H9 (cell line): ENCODE measurements around the gene GPR141. TPM values are rescaled to one million over a fixed set of nuclear protein-coding genes. Genes with fewer than 3 reads are reported as not detected.

ENCODE experiments used
- DNase-seq: peaks from one replicate; pipeline ENCODE4 v3.0.0-alpha.2; 2017
- H2AFZ ChIP-seq: one replicate; pipeline ENCODE4 v1.6.1; 2013; ENCODE audit warnings: mild to moderate bottlenecking, low read length, control low read depth, moderate library complexity
- H2AK5ac ChIP-seq: 2 replicates; pipeline ENCODE4 v1.6.1; 2013; ENCODE audit warnings: low read length, control low read depth, mixed read lengths; ENCODE audit not compliant: insufficient read length
- H2BK120ac ChIP-seq: one replicate; pipeline ENCODE4 v1.6.1; 2013; ENCODE audit warnings: low read depth, mild to moderate bottlenecking, low read length, control low read depth, inconsistent platforms; ENCODE audit not compliant: poor library complexity, severe bottlenecking
- H2BK12ac ChIP-seq: 2 replicates; pipeline ENCODE4 v1.6.1; 2013; ENCODE audit warnings: low read length, control low read depth, mixed read lengths, low read depth; ENCODE audit not compliant: insufficient read length
- H2BK15ac ChIP-seq: 2 replicates; pipeline ENCODE4 v1.6.1; 2013; ENCODE audit warnings: low read depth, low read length, control low read depth
- H2BK20ac ChIP-seq: one replicate; pipeline ENCODE4 v1.6.1; 2013; ENCODE audit warnings: low read depth, mild to moderate bottlenecking, low read length, control low read depth, inconsistent platforms; ENCODE audit not compliant: poor library complexity, severe bottlenecking
- H2BK5ac ChIP-seq: 2 replicates; pipeline ENCODE4 v1.6.1; 2013; ENCODE audit warnings: low read length, control low read depth, mixed read lengths; ENCODE audit not compliant: insufficient read length
- H3K14ac ChIP-seq: 2 replicates; pipeline ENCODE4 v1.6.1; 2013; ENCODE audit warnings: low read length, control low read depth; ENCODE audit not compliant: insufficient read depth
- H3K18ac ChIP-seq: 2 replicates; pipeline ENCODE4 v1.6.1; 2013; ENCODE audit warnings: low read depth, mild to moderate bottlenecking, mixed read lengths, low read length, control low read depth; ENCODE audit not compliant: insufficient read length
- H3K23ac ChIP-seq: 2 replicates; pipeline ENCODE4 v1.6.1; 2013; ENCODE audit warnings: low read length, control low read depth, mixed read lengths, low read depth; ENCODE audit not compliant: insufficient read length
- H3K23me2 ChIP-seq: 2 replicates; pipeline ENCODE4 v1.6.1; 2013; ENCODE audit warnings: low read depth, mild to moderate bottlenecking, mixed read lengths, low read length, control low read depth; ENCODE audit not compliant: insufficient read length, poor library complexity, severe bottlenecking
- H3K27ac ChIP-seq: 2 replicates; pipeline ENCODE4 v1.5.1; 2013; ENCODE audit warnings: low read length, control low read depth, mixed read lengths, low read depth; ENCODE audit not compliant: insufficient read length
- H3K27me3 ChIP-seq: 2 replicates; pipeline ENCODE4 v1.6.1; 2013; ENCODE audit warnings: low read length, control low read depth, inconsistent platforms; ENCODE audit not compliant: insufficient read depth
- H3K4ac ChIP-seq: 2 replicates; pipeline ENCODE4 v1.6.1; 2013; ENCODE audit warnings: low read depth, mild to moderate bottlenecking, control low read depth, inconsistent platforms, low read length, moderate library complexity
- H3K4me1 ChIP-seq: 2 replicates; pipeline ENCODE4 v1.6.1; 2013; ENCODE audit warnings: low read length, control low read depth, inconsistent platforms; ENCODE audit not compliant: insufficient read depth
- H3K4me2 ChIP-seq: 2 replicates; pipeline ENCODE4 v1.6.1; 2013; ENCODE audit warnings: low read length, control low read depth, mixed read lengths; ENCODE audit not compliant: insufficient read length, insufficient read depth
- H3K56ac ChIP-seq: 2 replicates; pipeline ENCODE4 v1.6.1; 2013; ENCODE audit warnings: low read depth, mild to moderate bottlenecking, mixed read lengths, low read length, control low read depth; ENCODE audit not compliant: insufficient read length
- H3K79me1 ChIP-seq: 2 replicates; pipeline ENCODE4 v1.6.1; 2013; ENCODE audit warnings: low read depth, mild to moderate bottlenecking, moderate library complexity, low read length, control low read depth, inconsistent platforms; ENCODE audit not compliant: insufficient read depth, poor library complexity, severe bottlenecking
- H3K79me2 ChIP-seq: 2 replicates; pipeline ENCODE4 v1.6.1; 2013; ENCODE audit warnings: low read length, control low read depth, inconsistent platforms; ENCODE audit not compliant: insufficient read depth
- H3K9ac ChIP-seq: 2 replicates; pipeline ENCODE4 v1.6.1; 2013; ENCODE audit warnings: low read length, control low read depth, mixed read lengths; ENCODE audit not compliant: insufficient read length; ENCODE audit errors: extremely low read depth
- H3K9me3 ChIP-seq: one replicate; pipeline ENCODE4 v1.6.1; 2013; ENCODE audit warnings: low read depth, low read length, inconsistent platforms; ENCODE audit not compliant: control insufficient read depth
- H3T11ph ChIP-seq: one replicate; pipeline ENCODE4 v1.6.1; 2013; ENCODE audit warnings: mild to moderate bottlenecking, low read length, control low read depth, inconsistent platforms
- H4K20me1 ChIP-seq: one replicate; pipeline ENCODE4 v1.6.1; 2013; ENCODE audit not compliant: control insufficient read depth, insufficient read length, insufficient read depth
- H4K5ac ChIP-seq: 2 replicates; pipeline ENCODE4 v1.6.1; 2013; ENCODE audit warnings: low read depth, mild to moderate bottlenecking, mixed read lengths, low read length, control low read depth; ENCODE audit not compliant: insufficient read length
- H4K8ac ChIP-seq: replicated peaks from 2 replicates; pipeline ENCODE4 v1.6.1; 2013; ENCODE audit warnings: low read length, control low read depth, mixed read lengths, low read depth; ENCODE audit not compliant: insufficient read length
- H4K91ac ChIP-seq: 2 replicates; pipeline ENCODE4 v1.6.1; 2013; ENCODE audit warnings: low read depth, mild to moderate bottlenecking, moderate library complexity, mixed read lengths, low read length, control low read depth; ENCODE audit not compliant: insufficient read length
- H3K27ac Mint-ChIP-seq, 3 experiments: 2 replicates in 2 of 3; 3 replicates in 1 of 3; pipeline ENCODE4 v1.8.0; 2020 to 2021; ENCODE audit warnings: mixed read lengths in 3 of 3, mild to moderate bottlenecking in 1 of 3, moderate library complexity in 1 of 3
- H3K27me3 Mint-ChIP-seq: 2 replicates; pipeline ENCODE4 v1.8.0; 2021; ENCODE audit warnings: low read depth, mild to moderate bottlenecking, moderate library complexity, mixed read lengths
- H3K36me3 Mint-ChIP-seq, 3 experiments: 2 replicates in 2 of 3; 3 replicates in 1 of 3; pipeline ENCODE4 v1.8.0; 2020 to 2021; ENCODE audit warnings: low read depth in 3 of 3, mixed read lengths in 3 of 3; ENCODE audit not compliant: insufficient read depth in 1 of 3
- H3K4me1 Mint-ChIP-seq, 2 experiments: 2 replicates each; pipeline ENCODE4 v1.8.0; 2020; ENCODE audit warnings: mixed read lengths in 2 of 2
- H3K4me3 Mint-ChIP-seq, 2 experiments: 2 replicates in 1 of 2; 3 replicates in 1 of 2; pipeline ENCODE4 v1.8.0; 2020 to 2021; ENCODE audit warnings: mild to moderate bottlenecking in 2 of 2, mixed read lengths in 2 of 2, moderate library complexity in 1 of 2
- H3K9me3 Mint-ChIP-seq, 2 experiments: 2 replicates in 1 of 2; 3 replicates in 1 of 2; pipeline ENCODE4 v1.8.0; 2020; ENCODE audit warnings: mild to moderate bottlenecking in 2 of 2, mixed read lengths in 2 of 2, moderate library complexity in 1 of 2
- WGBS: extraction: QIAGEN DNeasy Blood & Tissue Kit; methylation state at CpG from one replicate; pipeline ENCODE4 v1.1.7; 2013; ENCODE audit warnings: missing lambda C conversion rate, low lambda C conversion rate, mixed read lengths; ENCODE audit not compliant: insufficient read length; ENCODE audit errors: extremely low coverage; 5-methylcytosine and 5-hydroxymethylcytosine counted together
- total RNA-seq: library from RNA; stranded (reverse); gene quantifications from 2 replicates; pipeline ENCODE4 v1.2.1, GENCODE V29; 2021
- TF ChIP-seq, protein P1 (sequence below): fragments of 200-600 bp; sonication (generic); conservative IDR thresholded peaks from 3 replicates; pipeline ENCODE4 v1.8.0; 2021; ENCODE audit warnings: antibody characterized with exemption, mild to moderate bottlenecking

The GPR141 gene
- total RNA-seq, 1 experiment from 2014 or later = 0.50 TPM

GRCh38 chr7:37713613-37714012, 30.0 kb downstream of the GPR141 start:
- Histone ChIP-seq H3K18ac (no peak overlapping the region), H3K27ac (no peak overlapping the region), H3K23me2 (no peaks in the 10 kb centered on the region), H2AFZ (no peak overlapping the region), H3K56ac (no peak overlapping the region), H4K8ac (no peak overlapping the region), H3K4me1 (no peaks in the 10 kb centered on the region; the same call in 1 of the 2 replicates), H3K27me3 (no peaks in the 10 kb centered on the region), H2BK12ac (no peak overlapping the region), H3T11ph (no peak overlapping the region), H4K91ac (no peak overlapping the region), H3K9ac (no peak overlapping the region), H2BK5ac (no peak overlapping the region), H2BK120ac (no peak overlapping the region), H4K5ac (no peak overlapping the region), H3K79me1 (no peaks in the 10 kb centered on the region), H2AK5ac (no peak overlapping the region), H3K14ac (no peak overlapping the region), H3K4me2 (no peak overlapping the region), H3K23ac (no peak overlapping the region), H3K79me2 (no peaks in the 10 kb centered on the region), H4K20me1 (no peaks in the 10 kb centered on the region), H2BK20ac (no peak overlapping the region), H3K9me3 (no peaks in the 10 kb centered on the region), H2BK15ac (no peak overlapping the region), H3K4ac (no peak overlapping the region)
- Mint-ChIP-seq H3K36me3 (no peaks in the 10 kb centered on the region; a peak in 1 of 7 replicates), H3K4me3 (no peak overlapping the region), H3K27me3 (no peaks in the 10 kb centered on the region), H3K9me3 (no peaks in the 10 kb centered on the region), H3K4me1 (peaks cover 5 to 14% of the 10 kb centered on the region in 2 experiments; a peak in 3 of 4 replicates), H3K27ac (no peak overlapping the region)
- WGBS = no CpG with 5 or more reads among the region's 2 CpGs
- TF ChIP-seq, protein P1, sequence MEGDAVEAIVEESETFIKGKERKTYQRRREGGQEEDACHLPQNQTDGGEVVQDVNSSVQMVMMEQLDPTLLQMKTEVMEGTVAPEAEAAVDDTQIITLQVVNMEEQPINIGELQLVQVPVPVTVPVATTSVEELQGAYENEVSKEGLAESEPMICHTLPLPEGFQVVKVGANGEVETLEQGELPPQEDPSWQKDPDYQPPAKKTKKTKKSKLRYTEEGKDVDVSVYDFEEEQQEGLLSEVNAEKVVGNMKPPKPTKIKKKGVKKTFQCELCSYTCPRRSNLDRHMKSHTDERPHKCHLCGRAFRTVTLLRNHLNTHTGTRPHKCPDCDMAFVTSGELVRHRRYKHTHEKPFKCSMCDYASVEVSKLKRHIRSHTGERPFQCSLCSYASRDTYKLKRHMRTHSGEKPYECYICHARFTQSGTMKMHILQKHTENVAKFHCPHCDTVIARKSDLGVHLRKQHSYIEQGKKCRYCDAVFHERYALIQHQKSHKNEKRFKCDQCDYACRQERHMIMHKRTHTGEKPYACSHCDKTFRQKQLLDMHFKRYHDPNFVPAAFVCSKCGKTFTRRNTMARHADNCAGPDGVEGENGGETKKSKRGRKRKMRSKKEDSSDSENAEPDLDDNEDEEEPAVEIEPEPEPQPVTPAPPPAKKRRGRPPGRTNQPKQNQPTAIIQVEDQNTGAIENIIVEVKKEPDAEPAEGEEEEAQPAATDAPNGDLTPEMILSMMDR = no peak
- DNase-seq = no peak
